Gastrocnemius medialis (tissue), 4 donors: Measurements from ENCODE around the gene DGCR8. TPM values are rescaled to one million over a fixed set of nuclear protein-coding genes. Genes with fewer than 3 reads are reported as not detected.

Experiments used
- ATAC-seq, 2 donors: fragments of 150-250 bp; one replicate each; pipeline ENCODE4 v1.9.1; 2016
- DNase-seq, 2 donors: peaks; one replicate each; pipeline ENCODE4 v3.0.0-alpha.2; 2019
- H3K27ac ChIP-seq, 4 donors: fragments of 200-600 bp; sonication (generic); 1 replicate in 1 of 4; 2 replicates in 3 of 4; pipeline ENCODE4 v1.5.1; 2016 to 2018; ENCODE audit warnings: mild to moderate bottlenecking in 2 of 4, moderate library complexity in 1 of 4
- H3K27me3 ChIP-seq, 3 donors: fragments of 200-600 bp; sonication (generic) in 2 of 3; 1 replicate in 1 of 3; 2 replicates in 2 of 3; pipeline versions ENCODE4 v1.5.1 to v1.6.0; 2016 to 2019; ENCODE audit warnings: mild to moderate bottlenecking in 1 of 3, moderate library complexity in 1 of 3
- H3K36me3 ChIP-seq, 2 donors: fragments of 200-600 bp; sonication (generic) in 1 of 2; one replicate each; pipeline ENCODE4 v1.5.1; 2017 to 2018
- H3K4me1 ChIP-seq, 2 donors: fragments of 200-600 bp; sonication (generic) in 1 of 2; one replicate each; pipeline ENCODE4 v1.5.1; 2016 to 2017; ENCODE audit warnings: mild to moderate bottlenecking in 2 of 2
- H3K4me3 ChIP-seq, 4 donors: fragments of 200-600 bp; sonication (generic) in 3 of 4; 1 replicate in 1 of 4; 2 replicates in 3 of 4; pipeline ENCODE4 v1.5.1; 2016 to 2019; ENCODE audit warnings: mild to moderate bottlenecking in 2 of 4
- H3K9me3 ChIP-seq, 3 donors: fragments of 200-600 bp; sonication (generic) in 2 of 3; 1 replicate in 1 of 3; 2 replicates in 2 of 3; pipeline ENCODE4 v1.5.1; 2016 to 2019
- POLR2A ChIP-seq, 2 donors: fragments of 450-650 bp; IDR thresholded peaks; one replicate each; pipeline ENCODE4 v1.6.1; 2017; ENCODE audit warnings: antibody characterized with exemption in 2 of 2, mild to moderate bottlenecking in 2 of 2, moderate library complexity in 2 of 2
- in situ Hi-C, 4 donors: fragments of 200-750 bp; cut with MboI; loops; one replicate each; pipeline versions ENCODE4 v1.15.0 to v1.8.0; 2017; ENCODE audit warnings: low sequenced_read_pairs in 4 of 4
- intact Hi-C: fragments of 100-400 bp; cut with DNase I; formaldehyde crosslinking; loops from one replicate; pipeline ENCODE4 v1.15.1; 2023; ENCODE audit warnings: low total_unique reads
- total RNA-seq, 4 donors: library from RNA; depleted of rRNA; stranded (reverse); fragments of >200 nt; gene quantifications; one replicate each; pipeline versions ENCODE4 v1.1.0 to v1.2.3, GENCODE V29; 2016
- TF ChIP-seq, protein P1 (sequence below), 5 experiments: fragments of 450-650 bp in 3 of 5; fragments of 200-600 bp in 2 of 5; sonication (generic) in 2 of 5; IDR thresholded peaks in 4 of 5; conservative IDR thresholded peaks in 1 of 5; 1 replicate in 4 of 5; 2 replicates in 1 of 5; pipeline ENCODE4 v1.5.1; 2016 to 2019; ENCODE audit warnings: antibody characterized with exemption in 5 of 5, mild to moderate bottlenecking in 3 of 5, moderate library complexity in 3 of 5

Gene DGCR8
- total RNA-seq, 4 donors from 2014 or later, result 5.2 to 16.5 (median 11.2) TPM

DNA sequence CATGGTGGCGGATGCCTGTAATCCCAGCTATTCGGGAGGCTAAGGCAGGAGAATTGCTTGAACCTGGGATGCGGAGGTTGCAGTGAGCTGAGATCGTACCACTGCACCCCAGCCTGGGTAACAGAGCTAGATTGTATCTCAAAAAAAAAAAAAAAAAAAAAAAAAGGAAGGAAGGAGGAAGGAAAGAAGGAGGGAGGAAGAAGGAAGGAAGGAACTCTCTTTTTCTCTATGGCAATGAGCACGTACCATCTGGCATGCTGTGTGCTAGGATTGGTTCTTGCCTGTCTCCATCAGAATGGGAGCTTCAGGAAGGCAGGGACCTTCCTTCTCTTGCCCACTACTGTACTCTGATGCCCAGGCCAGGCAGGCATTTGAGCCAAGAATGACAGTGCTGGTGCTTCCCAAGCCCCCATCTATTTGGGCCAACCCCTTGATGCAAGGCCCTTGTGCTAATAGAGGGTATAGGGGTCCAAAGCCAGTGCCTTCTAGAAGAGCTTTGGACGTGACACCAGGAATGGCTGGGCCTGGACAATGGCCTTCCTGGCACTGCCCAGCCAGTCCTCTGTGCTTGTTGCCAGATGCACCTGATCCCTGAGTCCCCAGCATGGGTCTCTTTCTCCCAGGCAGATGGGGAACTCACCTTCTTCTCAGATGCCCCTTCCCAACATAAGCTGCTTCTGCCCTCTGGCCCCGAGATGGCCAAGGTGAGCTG lies 10.6 kb upstream of the DGCR8 start:
- no peak overlapping the region for H3K27ac ChIP-seq
- TF ChIP-seq, protein P1, sequence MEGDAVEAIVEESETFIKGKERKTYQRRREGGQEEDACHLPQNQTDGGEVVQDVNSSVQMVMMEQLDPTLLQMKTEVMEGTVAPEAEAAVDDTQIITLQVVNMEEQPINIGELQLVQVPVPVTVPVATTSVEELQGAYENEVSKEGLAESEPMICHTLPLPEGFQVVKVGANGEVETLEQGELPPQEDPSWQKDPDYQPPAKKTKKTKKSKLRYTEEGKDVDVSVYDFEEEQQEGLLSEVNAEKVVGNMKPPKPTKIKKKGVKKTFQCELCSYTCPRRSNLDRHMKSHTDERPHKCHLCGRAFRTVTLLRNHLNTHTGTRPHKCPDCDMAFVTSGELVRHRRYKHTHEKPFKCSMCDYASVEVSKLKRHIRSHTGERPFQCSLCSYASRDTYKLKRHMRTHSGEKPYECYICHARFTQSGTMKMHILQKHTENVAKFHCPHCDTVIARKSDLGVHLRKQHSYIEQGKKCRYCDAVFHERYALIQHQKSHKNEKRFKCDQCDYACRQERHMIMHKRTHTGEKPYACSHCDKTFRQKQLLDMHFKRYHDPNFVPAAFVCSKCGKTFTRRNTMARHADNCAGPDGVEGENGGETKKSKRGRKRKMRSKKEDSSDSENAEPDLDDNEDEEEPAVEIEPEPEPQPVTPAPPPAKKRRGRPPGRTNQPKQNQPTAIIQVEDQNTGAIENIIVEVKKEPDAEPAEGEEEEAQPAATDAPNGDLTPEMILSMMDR (IDR thresholded peaks at IDR 0.05 in 4 of 5, conservative IDR thresholded peaks at IDR 0.05 in 1 of 5), result no peak
- no peak for TF ChIP-seq POLR2A (IDR thresholded peaks at IDR 0.05)
- peaks cover 0 to 5% of the 10 kb centered on the region in 2 donors for H3K36me3 ChIP-seq
- H3K4me3 ChIP-seq, result no peak overlapping the region
- H3K27me3 ChIP-seq, result no peaks in the 10 kb centered on the region
- in situ Hi-C loops, result no loop called here
- DNase-seq (no peak), ATAC-seq (no peak)
- intact Hi-C loops, result no loop called here
- H3K9me3 ChIP-seq, result no peaks in the 10 kb centered on the region
- peaks cover 0 to under 1% of the 10 kb centered on the region in 2 donors for H3K4me1 ChIP-seq

DNA sequence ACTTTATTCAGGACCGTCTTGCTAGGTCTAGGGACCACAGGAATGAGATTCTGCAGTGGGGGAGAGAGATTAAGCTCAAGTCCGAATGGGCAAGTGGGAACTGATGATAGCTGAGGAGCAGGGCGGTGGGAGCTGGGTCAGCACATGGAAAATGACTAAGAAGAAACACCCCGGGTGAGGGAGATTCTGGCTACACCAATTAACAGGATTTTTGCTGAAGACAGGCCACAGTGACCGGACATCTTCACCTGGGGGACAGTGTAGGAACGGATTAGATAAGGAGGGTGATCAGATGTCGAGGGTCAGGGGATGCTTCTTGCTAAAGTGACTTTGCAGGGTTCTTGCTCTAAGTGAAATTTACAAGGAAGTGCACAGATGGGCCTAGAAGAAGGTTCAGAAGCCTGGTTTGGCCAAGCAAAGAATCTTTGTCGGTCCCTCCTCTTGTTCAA lies 8.5 kb upstream of the DGCR8 start:
- intact Hi-C loops, result no loop called here

DNA sequence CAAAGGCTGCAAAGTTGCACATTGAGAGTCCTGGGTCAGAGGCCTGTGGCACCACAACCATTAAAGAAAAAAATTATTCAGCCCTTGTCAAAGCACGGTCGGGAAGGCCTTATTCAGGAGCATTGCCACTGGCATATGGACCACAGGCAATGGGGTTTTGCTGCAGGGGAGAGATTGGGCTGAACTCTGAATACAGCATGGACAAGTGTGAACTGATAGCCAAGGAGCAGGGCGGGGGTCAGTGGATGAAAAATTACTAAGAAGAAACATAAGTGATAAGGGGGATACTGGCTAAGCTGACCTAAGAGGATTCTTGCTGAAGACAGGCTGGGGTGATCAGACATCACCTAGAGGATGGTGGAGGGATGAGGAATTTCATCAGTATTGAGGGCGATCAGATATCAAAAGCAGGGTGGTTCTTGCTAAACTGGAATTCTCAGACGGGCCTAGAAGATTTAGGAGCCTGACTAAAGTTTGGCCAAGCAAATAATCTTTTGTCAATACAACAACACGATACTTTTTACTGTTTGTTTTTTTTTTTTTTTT lies 3.3 kb upstream of the DGCR8 start:
- TF ChIP-seq POLR2A (IDR thresholded peaks at IDR 0.05), result no peak
- TF ChIP-seq, protein P1 (IDR thresholded peaks at IDR 0.05 in 4 of 5, conservative IDR thresholded peaks at IDR 0.05 in 1 of 5), result no peak
- no peak for DNase-seq
- H3K4me1 ChIP-seq, result peaks cover 14 to 18% of the 10 kb centered on the region in 2 donors
- no peak for ATAC-seq
- no peak overlapping the region for H3K4me3 ChIP-seq
- H3K36me3 ChIP-seq, result no peaks in the 10 kb centered on the region
- in situ Hi-C loops, result no loop called here
- no peak overlapping the region for H3K27ac ChIP-seq
- H3K9me3 ChIP-seq, result no peaks in the 10 kb centered on the region
- intact Hi-C loops, result no loop called here
- no peaks in the 10 kb centered on the region for H3K27me3 ChIP-seq

More for the DNA sequence above, 8.5 kb upstream of the DGCR8 start:
- H3K27ac ChIP-seq, result no peak overlapping the region
- H3K27me3 ChIP-seq, result no peaks in the 10 kb centered on the region
- H3K36me3 ChIP-seq, result no peaks in the 10 kb centered on the region
- no peak overlapping the region for H3K4me3 ChIP-seq
- in situ Hi-C loops, result no loop called here
- TF ChIP-seq POLR2A (IDR thresholded peaks at IDR 0.05), result no peak
- TF ChIP-seq, protein P1 (IDR thresholded peaks at IDR 0.05 in 4 of 5, conservative IDR thresholded peaks at IDR 0.05 in 1 of 5), result no peak
- H3K9me3 ChIP-seq, result no peaks in the 10 kb centered on the region
- ATAC-seq (no peak), DNase-seq (no peak)
- H3K4me1 ChIP-seq, result no peaks in the 10 kb centered on the region

DNA sequence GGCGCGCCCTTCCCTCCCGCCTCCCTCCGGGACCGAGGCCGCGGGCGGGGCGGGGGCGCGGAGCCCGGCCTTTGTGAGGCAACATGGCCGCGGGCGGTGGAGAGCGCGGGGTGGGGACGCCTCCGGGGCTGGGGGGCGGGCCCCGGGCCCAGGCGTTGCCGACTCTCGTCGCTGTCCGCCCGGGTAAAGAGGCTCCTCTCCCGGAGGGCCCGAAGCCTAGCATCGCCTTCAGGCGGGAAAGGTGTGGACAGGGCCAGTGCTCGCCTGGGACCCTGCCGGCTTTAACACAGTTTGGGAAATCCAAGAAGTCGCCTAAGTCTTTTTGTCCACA lies 369 bp downstream of the DGCR8 start:
- ATAC-seq, result peak; percentile 74 to 80
- intact Hi-C loops, result loop anchor here (1.0 to 10.0 kb wide), 4 partner anchors 50 to 417 kb away; partner anchors contain the start of genes KLHL22 and TANGO2
- Histone ChIP-seq H3K9me3 (no peaks in the 10 kb centered on the region), H3K4me1 (peaks cover 48 to 55% of the 10 kb centered on the region in 2 donors), H3K27me3 (no peaks in the 10 kb centered on the region), H3K4me3 (peak overlapping the region; percentile 61 to 87 (median 75)), H3K27ac (peak overlapping the region; percentile 83 to 96 (median 84)), H3K36me3 (no peaks in the 10 kb centered on the region)
- TF ChIP-seq, protein P1 (IDR thresholded peaks at IDR 0.05 in 4 of 5, conservative IDR thresholded peaks at IDR 0.05 in 1 of 5), result no peak
- no peak for TF ChIP-seq POLR2A (IDR thresholded peaks at IDR 0.05)
- in situ Hi-C loops, result no loop called here
- DNase-seq, result peak; percentile 34 to 56
